NCI-H1092 treated with DMSO at 0.1 percent for 48 hours (cell line): ENCODE data around the gene STAMBP.
"Not testable (repeated sequence)": the region's sequence is repeated elsewhere in the genome, so short reads cannot be mapped to it uniquely, and the experiment has no call there.

ENCODE experiments used
- DNase-seq: peaks from one replicate; lab custom pipeline; 2025; lab: John Stamatoyannopoulos, UW

The STAMBP gene

DNA sequence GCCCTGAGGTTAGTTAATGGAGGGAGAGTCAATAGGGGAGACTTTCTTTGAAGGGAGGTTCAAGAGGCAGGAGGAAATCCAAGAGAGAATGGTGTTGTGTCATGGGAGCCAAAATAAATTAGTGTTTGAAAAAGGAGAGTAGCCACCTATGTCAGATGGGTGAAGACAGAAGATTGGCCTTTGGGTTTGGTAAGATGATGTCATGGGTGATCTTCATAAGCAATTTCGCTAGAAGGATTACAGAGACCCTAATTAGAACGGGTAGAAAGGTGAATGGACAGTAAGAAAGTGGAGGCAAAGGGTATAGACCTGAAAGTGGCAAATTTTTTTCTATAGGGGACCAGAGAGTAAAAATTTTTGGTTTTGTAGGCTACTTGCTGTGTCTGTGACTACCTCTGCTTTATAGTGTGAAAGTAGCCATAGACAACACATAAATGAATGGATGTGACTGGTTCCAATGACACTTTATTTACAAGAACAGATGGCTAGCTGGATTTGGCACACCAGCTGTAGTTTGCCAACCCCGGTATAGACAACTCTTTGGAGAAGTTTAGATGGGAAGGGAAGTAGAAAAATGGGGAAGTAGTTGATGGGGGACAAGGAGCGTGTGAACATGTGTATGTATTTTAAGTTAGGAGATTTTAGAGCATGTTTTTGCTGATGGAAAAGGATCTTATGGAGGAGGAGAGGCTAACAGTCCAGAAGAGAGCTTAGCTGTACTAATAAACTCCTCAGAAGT lies 9.3 kb downstream of the STAMBP start:
- DNase-seq = no peak

GRCh38 chr2:73838889-73839534 lies 10.3 kb downstream of the STAMBP start:
- no peak for DNase-seq

DNA sequence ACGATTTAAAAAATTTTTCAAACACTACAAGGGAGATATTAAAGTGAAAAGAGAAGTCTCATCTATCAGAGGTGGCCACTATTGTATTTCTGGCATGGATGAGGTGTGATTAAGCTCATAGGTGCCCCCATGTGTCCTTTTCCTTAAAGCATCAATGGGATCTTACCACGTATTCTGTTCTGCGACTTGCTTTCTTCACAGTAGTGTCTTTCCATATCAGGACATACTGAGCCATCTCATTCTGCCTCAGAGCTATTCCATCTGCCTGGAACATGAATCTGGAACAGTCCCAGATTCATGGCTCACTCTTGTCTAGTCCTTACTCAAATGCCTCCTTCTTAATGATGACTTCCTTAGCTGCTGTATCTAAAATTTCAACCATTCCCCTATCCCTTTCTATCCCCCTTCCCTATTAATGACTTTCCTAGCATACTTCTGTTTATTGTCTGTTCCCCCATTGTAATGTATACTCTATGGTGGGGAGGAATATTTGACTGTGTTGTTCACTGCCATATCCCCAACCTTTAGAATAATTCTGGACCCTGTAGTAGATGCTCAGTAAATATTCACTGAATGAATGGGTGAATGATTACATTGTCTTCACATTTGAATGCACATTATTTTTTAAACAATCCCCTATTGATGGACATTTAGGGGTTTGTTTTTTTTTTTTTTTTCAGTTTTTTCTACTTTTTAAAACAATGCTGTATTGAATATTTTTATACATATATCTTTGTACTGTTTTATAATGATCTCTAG lies 11.1 kb downstream of the STAMBP start:
- DNase-seq = no peak

GRCh38 chr2:73841912-73842738 lies 13.4 kb downstream of the STAMBP start:
- no peak for DNase-seq

GRCh38 chr2:73842739-73843019 lies 13.9 kb downstream of the STAMBP start:
- no peak for DNase-seq

GRCh38 chr2:73844087-73844486 lies 15.3 kb downstream of the STAMBP start:
- DNase-seq = no peak

DNA sequence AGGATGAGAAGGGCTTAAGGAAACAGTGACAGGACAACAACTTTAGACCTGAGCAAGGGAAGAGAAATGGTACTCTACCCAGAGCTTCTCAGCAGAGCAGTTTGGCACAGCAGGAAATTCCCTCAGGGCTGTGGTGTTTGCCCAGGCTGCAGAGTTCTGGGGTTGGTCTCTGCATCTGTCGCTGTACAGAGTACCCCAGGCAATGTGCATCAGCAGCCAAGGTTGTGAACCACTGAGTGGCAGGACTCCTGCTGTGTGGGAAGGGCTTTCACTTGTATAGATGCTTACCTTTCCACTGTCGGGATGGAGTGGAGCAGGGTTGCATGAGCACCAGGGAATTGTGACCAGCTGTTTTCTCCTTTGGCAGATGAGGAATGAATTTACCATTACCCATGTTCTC lies 21.2 kb downstream of the STAMBP start:
- peak; percentile 19 for DNase-seq

DNA sequence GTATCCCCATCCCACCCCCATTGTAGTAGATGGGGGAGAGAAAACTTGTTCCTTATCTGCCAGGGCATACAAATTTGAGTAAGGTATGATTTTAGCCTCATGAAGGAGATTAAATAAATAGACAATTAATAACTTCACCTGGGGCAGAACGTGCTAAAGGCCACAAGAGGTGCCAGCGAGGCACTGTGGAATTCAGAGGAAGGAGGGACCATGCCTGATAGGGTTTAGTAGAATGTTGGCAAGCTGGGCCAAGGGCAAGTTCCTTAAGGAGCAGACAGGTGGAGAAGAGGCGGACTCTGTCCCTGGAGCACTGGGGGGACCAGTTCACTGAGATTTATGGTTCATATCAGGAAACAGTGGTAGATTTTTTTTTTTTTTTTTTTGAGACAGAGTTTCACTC lies 22.5 kb downstream of the STAMBP start:
- DNase-seq = no peak

DNA sequence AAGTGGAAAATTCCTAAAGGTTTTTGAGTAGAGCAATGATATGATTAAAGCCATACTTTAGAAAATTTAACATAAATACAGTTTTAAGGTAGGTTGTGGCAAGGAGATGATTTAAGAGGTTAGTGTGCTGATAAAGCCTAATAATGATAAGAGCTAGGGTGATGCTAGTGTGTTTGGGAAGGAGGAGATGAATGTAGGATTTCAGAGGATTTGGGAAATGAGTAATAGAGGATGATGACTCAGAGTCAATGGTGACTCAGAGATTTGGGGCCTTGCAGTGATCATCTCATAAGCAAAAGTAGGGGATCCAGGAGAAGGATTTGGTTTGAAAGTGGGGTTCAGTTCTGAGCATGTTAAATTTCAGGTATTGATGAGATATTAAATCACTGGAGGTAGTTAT lies 23.3 kb downstream of the STAMBP start:
- no peak for DNase-seq

DNA sequence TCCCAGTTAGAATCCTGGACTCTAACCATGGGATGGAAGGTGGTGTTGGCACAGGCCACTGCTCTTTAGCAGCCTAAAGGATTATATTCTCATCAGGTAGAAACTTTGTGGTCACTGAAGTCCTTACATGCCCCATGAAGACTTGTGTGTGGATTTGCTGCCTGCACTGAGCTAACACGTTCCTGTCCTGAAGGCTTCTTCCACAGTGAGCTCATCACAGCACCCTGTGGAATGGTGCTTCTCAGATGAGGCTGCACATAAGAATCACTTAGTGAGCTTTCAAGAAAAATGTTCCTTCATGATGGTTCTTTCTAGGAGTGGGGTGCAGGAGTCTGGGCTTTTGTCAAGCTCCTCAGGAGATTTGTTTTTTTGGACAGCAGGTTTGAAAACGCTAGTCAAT lies 26.8 kb downstream of the STAMBP start:
- DNase-seq = no peak

GRCh38 chr2:73856214-73856613 lies 27.5 kb downstream of the STAMBP start:
- DNase-seq = no peak

GRCh38 chr2:73859721-73860586 lies 31.2 kb downstream of the STAMBP start:
- no peak for DNase-seq

- no peak for DNase-seq
Observed at GRCh38 chr2:73862987-73863386, 34.2 kb downstream of the STAMBP start.

- no peak for DNase-seq
Observed at GRCh38 chr2:73868204-73868978, 39.6 kb downstream of the STAMBP start.

- no peak for DNase-seq
Observed at GRCh38 chr2:73870084-73870483, 41.3 kb downstream of the STAMBP start.

GRCh38 chr2:73877071-73877802 lies 48.5 kb downstream of the STAMBP start:
- DNase-seq = peak; percentile 38

GRCh38 chr2:73877984-73878383 lies 49.2 kb downstream of the STAMBP start:
- not testable (repeated sequence) for DNase-seq

DNA sequence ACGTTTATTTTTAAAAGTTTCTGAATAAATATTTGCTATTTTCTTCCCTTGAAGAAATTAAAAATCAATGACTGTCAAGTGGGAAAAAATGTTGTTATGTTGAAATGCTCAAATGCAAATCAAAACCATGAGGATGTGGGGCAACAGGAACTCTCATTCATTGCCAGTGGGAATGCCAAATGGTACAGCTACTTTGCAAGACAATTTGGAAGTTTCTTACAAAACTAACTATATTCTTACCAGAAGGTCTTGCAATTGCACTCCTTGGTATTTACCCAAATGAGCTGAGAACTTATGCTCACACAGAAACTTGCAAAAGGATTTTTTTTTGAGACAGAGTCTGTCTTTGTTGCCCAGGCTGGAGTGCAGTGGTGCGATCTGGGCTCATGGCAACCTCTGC lies 56.6 kb downstream of the STAMBP start:
- DNase-seq = no peak

- DNase-seq = no peak
Observed at GRCh38 chr2:73886357-73886756, 57.6 kb downstream of the STAMBP start.
